NCI-H2081 (cell line): ENCODE results near the gene ATXN7L2.
A peak's percentile ranks its signal among the peaks of the same experiment; 100 is the strongest.
"Not testable (repeated sequence)": the region's sequence is repeated elsewhere in the genome, so short reads cannot be mapped to it uniquely, and the experiment has no call there.

ENCODE experiments used
- DNase-seq, 2 experiments: peaks; one replicate each; lab custom pipeline; 2025; lab: John Stamatoyannopoulos, UW

Gene ATXN7L2

GRCh38 chr1:109483672-109484518 lies at the start of gene ATXN7L2:
Gene ATXN7L2 (plus strand): TSS chr1:109483905. CDS start chr1:109483954, 49 bp downstream.
- DNase-seq, result peak; percentile 79 to 82

- DNase-seq, result no peak
Observed at GRCh38 chr1:109434484-109434883, 49.2 kb upstream of the ATXN7L2 start.

- no peak for DNase-seq
Observed at GRCh38 chr1:109438798-109439297, 44.9 kb upstream of the ATXN7L2 start.

- no peak for DNase-seq
Observed at GRCh38 chr1:109441069-109441468, 42.6 kb upstream of the ATXN7L2 start.

- no peak for DNase-seq
Observed at GRCh38 chr1:109443476-109443875, 40.2 kb upstream of the ATXN7L2 start.

- DNase-seq, result no peak
Observed at GRCh38 chr1:109444346-109444745, 39.4 kb upstream of the ATXN7L2 start.

GRCh38 chr1:109445949-109446695 lies 37.6 kb upstream of the ATXN7L2 start:
- not testable (repeated sequence) for DNase-seq

GRCh38 chr1:109447524-109447923 lies 36.2 kb upstream of the ATXN7L2 start:
- no peak for DNase-seq

- no peak for DNase-seq
Observed at GRCh38 chr1:109454497-109455133, 29.1 kb upstream of the ATXN7L2 start.

- DNase-seq, result no peak
Observed at GRCh38 chr1:109457819-109458218, 25.9 kb upstream of the ATXN7L2 start.

- DNase-seq, result no peak
Observed at GRCh38 chr1:109466125-109466451, 17.6 kb upstream of the ATXN7L2 start.

- no peak for DNase-seq
Observed at GRCh38 chr1:109466452-109467300, 17.0 kb upstream of the ATXN7L2 start, which contains the start of gene SYPL2. Gene SYPL2 (plus strand): TSS chr1:109466546. CDS start chr1:109466844, 298 bp downstream.

- no peak for DNase-seq
Observed at GRCh38 chr1:109467301-109467777, 16.4 kb upstream of the ATXN7L2 start.

GRCh38 chr1:109468061-109468460 lies 15.6 kb upstream of the ATXN7L2 start:
- DNase-seq, result no peak

- DNase-seq, result no peak
Observed at GRCh38 chr1:109468903-109469302, 14.8 kb upstream of the ATXN7L2 start.

GRCh38 chr1:109470245-109470644 lies 13.5 kb upstream of the ATXN7L2 start:
- DNase-seq, result no peak

GRCh38 chr1:109472779-109473178 lies 10.9 kb upstream of the ATXN7L2 start:
- no peak for DNase-seq

GRCh38 chr1:109473284-109474057 lies 10.2 kb upstream of the ATXN7L2 start:
- not testable (repeated sequence) for DNase-seq

GRCh38 chr1:109474697-109475096 lies 9.0 kb upstream of the ATXN7L2 start:
- no peak for DNase-seq

- DNase-seq, result no peak
Observed at GRCh38 chr1:109475261-109475660, 8.4 kb upstream of the ATXN7L2 start.

- DNase-seq, result no peak
Observed at GRCh38 chr1:109476825-109477224, 6.9 kb upstream of the ATXN7L2 start.
